HepG2 (cell line): ENCODE data around the gene SRSF2. TPM values are rescaled to one million over a fixed set of nuclear protein-coding genes. Genes with fewer than 3 reads are reported as not detected.

Source experiments
- CENPT ChIP-seq: sonication (generic); formaldehyde crosslinking; IDR thresholded peaks from 2 replicates; pipeline ENCODE4 v1.8.0; 2022; ENCODE audit warnings: low read depth, mild to moderate bottlenecking, moderate library complexity, missing genetic modification reagents
- NCOA2 ChIP-seq: sonication (generic); formaldehyde crosslinking; IDR thresholded peaks from 2 replicates; pipeline ENCODE4 v1.8.0; 2022; ENCODE audit warnings: inconsistent platforms
- NFYB ChIP-seq: sonication (generic); formaldehyde crosslinking; IDR thresholded peaks from 2 replicates; pipeline ENCODE4 v1.4.0; 2020; ENCODE audit warnings: missing genetic modification reagents
- RAD51 ChIP-seq: fragments of 450-650 bp; IDR thresholded peaks from 2 replicates; pipeline ENCODE4 v1.6.1; 2016; ENCODE audit warnings: borderline replicate concordance
- SALL1 ChIP-seq: sonication (generic); formaldehyde crosslinking; IDR thresholded peaks from 2 replicates; pipeline ENCODE4 v1.8.0; 2022; ENCODE audit warnings: mild to moderate bottlenecking, missing genetic modification reagents
- SCMH1 ChIP-seq: sonication (generic); formaldehyde crosslinking; IDR thresholded peaks from 2 replicates; pipeline ENCODE4 v1.9.0; 2021; ENCODE audit warnings: missing genetic modification reagents, mild to moderate bottlenecking, borderline replicate concordance
- YEATS2 ChIP-seq: sonication (generic); formaldehyde crosslinking; IDR thresholded peaks from 2 replicates; pipeline ENCODE4 v1.4.0; 2020; ENCODE audit warnings: missing genetic modification reagents, borderline replicate concordance
- ZBTB7A ChIP-seq: sonication (generic); formaldehyde crosslinking; IDR thresholded peaks from 2 replicates; pipeline ENCODE4 v1.8.0; 2022; ENCODE audit warnings: mild to moderate bottlenecking, missing genetic modification reagents
- ZEB1 ChIP-seq: IDR thresholded peaks from 2 replicates; pipeline ENCODE4 v1.6.1; 2012; ENCODE audit warnings: mild to moderate bottlenecking, low read depth, inconsistent platforms; ENCODE audit not compliant: insufficient replicate concordance
- ZFP91 ChIP-seq: sonication (generic); formaldehyde crosslinking; IDR thresholded peaks from 2 replicates; pipeline ENCODE4 v1.9.0; 2022; ENCODE audit warnings: missing genetic modification reagents, mild to moderate bottlenecking, borderline replicate concordance
- ZNF317 ChIP-seq: sonication (generic); formaldehyde crosslinking; IDR thresholded peaks from 2 replicates; pipeline ENCODE4 v1.5.0; 2020; ENCODE audit warnings: mild to moderate bottlenecking, missing genetic modification reagents
- ZNF546 ChIP-seq: sonication (generic); formaldehyde crosslinking; conservative IDR thresholded peaks from 2 replicates; pipeline ENCODE4 v1.8.1; 2023; ENCODE audit warnings: mild to moderate bottlenecking, missing genetic modification reagents
- ZNF572 ChIP-seq: sonication (generic); formaldehyde crosslinking; IDR thresholded peaks from 2 replicates; pipeline ENCODE4 v1.5.1; 2020; ENCODE audit warnings: mild to moderate bottlenecking, missing genetic modification reagents
- ZNF710 ChIP-seq: sonication (generic); formaldehyde crosslinking; IDR thresholded peaks from 2 replicates; pipeline ENCODE4 v1.5.0; 2020; ENCODE audit warnings: mild to moderate bottlenecking, missing genetic modification reagents, borderline replicate concordance
- ZNF781 ChIP-seq: sonication (generic); formaldehyde crosslinking; IDR thresholded peaks from 2 replicates; pipeline ENCODE4 v1.5.1; 2020; ENCODE audit warnings: borderline replicate concordance, mild to moderate bottlenecking, missing genetic modification reagents; ENCODE audit errors: not compliant biosample characterization
- ZNF792 ChIP-seq: IDR thresholded peaks from 2 replicates; pipeline ENCODE4 v1.6.1; 2016
- ZSCAN25 ChIP-seq: sonication (generic); formaldehyde crosslinking; IDR thresholded peaks from 2 replicates; pipeline ENCODE4 v1.8.0; 2022; ENCODE audit warnings: mild to moderate bottlenecking, missing genetic modification reagents
- polyA plus RNA-seq, 8 experiments: library from polyadenylated mRNA; depleted of rRNA in 3 of 8; stranded (reverse) in 7 of 8; unstranded in 1 of 8; fragments of >200 nt; fragmentation: Illumina TruSeq in 4 of 8; extraction: Trizol in 4 of 8; gene quantifications; 2 replicates each; pipeline versions ENCODE4 v1.2.1 to v1.2.3, GENCODE V29; 2011 to 2016; ENCODE audit warnings: low read depth in 4 of 8, missing spikeins in 1 of 8, mixed read lengths in 1 of 8; ENCODE audit not compliant: insufficient read depth in 1 of 8
- total RNA-seq, 5 experiments: library from RNA; depleted of rRNA; stranded (reverse); fragments of >200 nt; fragmentation: Illumina TruSeq; extraction: Trizol; gene quantifications; 2 replicates each; pipeline ENCODE4 v1.2.3, GENCODE V29; 2016; ENCODE audit warnings: low read depth in 1 of 5
- TF ChIP-seq, protein P1 (sequence below): sonication (generic); formaldehyde crosslinking; IDR thresholded peaks from 2 replicates; pipeline ENCODE4 v1.5.1; 2020; ENCODE audit warnings: missing genetic modification reagents, mild to moderate bottlenecking, borderline replicate concordance
- TF ChIP-seq, protein P2 (sequence below): sonication (generic); formaldehyde crosslinking; IDR thresholded peaks from 2 replicates; pipeline ENCODE4 v1.4.0; 2020; ENCODE audit warnings: mild to moderate bottlenecking, missing genetic modification reagents

Gene SRSF2
- total and polyA plus RNA-seq, 2 of the 13 experiments (the other 11 are each of a cell fraction or from before 2014, with no cell fraction given), result 306 to 319 TPM

- TF ChIP-seq ZFP91 (CRISPR knock-in tag), result peak; percentile 23; the same call in 1 of the 2 replicates
- TF ChIP-seq RAD51, result no peak
- peak; percentile 78; the same call in 1 of the 2 replicates for TF ChIP-seq ZNF572 (CRISPR knock-in tag)
- TF ChIP-seq ZNF710 (CRISPR knock-in tag), result 0 out of 2 replicates have a peak, but pooled peaks have one; percentile 26
- TF ChIP-seq NFYB (CRISPR knock-in tag), result 0 out of 2 replicates have a peak, but pooled peaks have one; percentile 16
- no peak for TF ChIP-seq ZNF792 (CRISPR knock-in tag)
- TF ChIP-seq ZEB1, result no peak
- TF ChIP-seq ZSCAN25 (CRISPR knock-in tag), result no peak
- 0 out of 2 replicates have a peak, but pooled peaks have one; percentile 65 for TF ChIP-seq ZNF546 (CRISPR knock-in tag)
- peak; percentile 95 for TF ChIP-seq ZBTB7A (CRISPR knock-in tag)
- TF ChIP-seq, protein P1, sequence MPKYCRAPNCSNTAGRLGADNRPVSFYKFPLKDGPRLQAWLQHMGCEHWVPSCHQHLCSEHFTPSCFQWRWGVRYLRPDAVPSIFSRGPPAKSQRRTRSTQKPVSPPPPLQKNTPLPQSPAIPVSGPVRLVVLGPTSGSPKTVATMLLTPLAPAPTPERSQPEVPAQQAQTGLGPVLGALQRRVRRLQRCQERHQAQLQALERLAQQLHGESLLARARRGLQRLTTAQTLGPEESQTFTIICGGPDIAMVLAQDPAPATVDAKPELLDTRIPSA (CRISPR knock-in tag), result no peak
- TF ChIP-seq CENPT (CRISPR knock-in tag), result no peak
- TF ChIP-seq ZNF317 (CRISPR knock-in tag), result no peak
- 0 out of 2 replicates have a peak, but pooled peaks have one; percentile 11 for TF ChIP-seq YEATS2 (CRISPR knock-in tag)
- no peak for TF ChIP-seq SCMH1
- peak; percentile 48 for TF ChIP-seq SALL1 (CRISPR knock-in tag)
- TF ChIP-seq, protein P2, sequence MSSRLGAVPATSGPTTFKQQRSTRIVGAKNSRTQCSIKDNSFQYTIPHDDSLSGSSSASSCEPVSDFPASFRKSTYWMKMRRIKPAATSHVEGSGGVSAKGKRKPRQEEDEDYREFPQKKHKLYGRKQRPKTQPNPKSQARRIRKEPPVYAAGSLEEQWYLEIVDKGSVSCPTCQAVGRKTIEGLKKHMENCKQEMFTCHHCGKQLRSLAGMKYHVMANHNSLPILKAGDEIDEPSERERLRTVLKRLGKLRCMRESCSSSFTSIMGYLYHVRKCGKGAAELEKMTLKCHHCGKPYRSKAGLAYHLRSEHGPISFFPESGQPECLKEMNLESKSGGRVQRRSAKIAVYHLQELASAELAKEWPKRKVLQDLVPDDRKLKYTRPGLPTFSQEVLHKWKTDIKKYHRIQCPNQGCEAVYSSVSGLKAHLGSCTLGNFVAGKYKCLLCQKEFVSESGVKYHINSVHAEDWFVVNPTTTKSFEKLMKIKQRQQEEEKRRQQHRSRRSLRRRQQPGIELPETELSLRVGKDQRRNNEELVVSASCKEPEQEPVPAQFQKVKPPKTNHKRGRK (CRISPR knock-in tag), result no peak
- peak; percentile 15 for TF ChIP-seq ZNF781 (CRISPR knock-in tag)
- peak; percentile 23; the same call in 1 of the 2 replicates for TF ChIP-seq NCOA2 (CRISPR knock-in tag)
Measured at GRCh38 chr17:76707985-76708807, 28.9 kb downstream of the SRSF2 start (continued).
